ENCODE data around the gene POLD1.
A peak's percentile ranks its signal among the peaks of the same experiment; 100 is the strongest.

Gene POLD1

DNA sequence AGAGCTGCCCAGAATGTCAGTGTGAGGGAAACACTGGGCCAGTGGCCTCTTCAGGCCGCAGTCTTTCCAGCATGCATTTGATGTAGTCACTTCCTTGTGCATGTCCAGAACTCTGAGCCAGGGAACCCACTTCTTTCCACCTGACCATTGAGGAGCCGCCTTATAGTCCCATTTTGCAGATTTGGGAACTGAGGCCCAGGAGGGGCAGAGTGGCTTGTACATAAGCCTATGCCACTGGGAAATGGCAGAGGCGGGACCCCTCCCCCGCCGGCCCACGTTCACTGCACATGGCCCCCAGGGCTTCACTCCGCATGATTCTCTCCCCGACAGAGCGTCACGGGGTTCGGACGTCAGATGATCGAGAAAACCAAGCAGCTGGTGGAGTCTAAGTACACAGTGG is 28.9 kb downstream of the POLD1 start:
- WGBS (ENCODE audit: extremely low coverage, insufficient coverage, insufficient read length): no CpG with 5 or more reads among the region's 13 CpGs
- Histone ChIP-seq H2BK12ac (ENCODE audit: low read length) (no peak overlapping the region), H3K27ac (ENCODE audit: low read depth, low read length) (no peak overlapping the region), H4K8ac (ENCODE audit: low read depth, low read length) (no peak overlapping the region), H4K12ac (ENCODE audit: low read depth, low read length) (no peak overlapping the region), H3K18ac (ENCODE audit: low read length) (no peak overlapping the region), H3K4me2 (ENCODE audit: low read length) (no peak overlapping the region), H3K4ac (ENCODE audit: low read depth, low read length) (no peak overlapping the region), H3K27me3 (ENCODE audit: insufficient read depth, low read length) (no peaks in the 10 kb centered on the region), H2BK5ac (ENCODE audit: low read depth, low read length, poor library complexity) (no peak overlapping the region), H3K14ac (ENCODE audit: low read length) (no peak overlapping the region), H3K9ac (ENCODE audit: low read length) (no peak overlapping the region), H3K79me2 (ENCODE audit: control insufficient read depth, insufficient read depth, low read length, poor library complexity) (no peaks in the 10 kb centered on the region), H2AK5ac (ENCODE audit: low read length) (no peak overlapping the region), H4K91ac (ENCODE audit: low read depth, low read length) (no peak overlapping the region), H2BK120ac (ENCODE audit: insufficient read depth, low read length, poor library complexity) (no peak overlapping the region), H3K9me3 (ENCODE audit: insufficient read depth, low read depth, low read length) (peaks cover 3% of the 10 kb centered on the region), H2AFZ (ENCODE audit: insufficient read depth, low read length, poor library complexity) (no peak overlapping the region), H3K4me1 (ENCODE audit: control insufficient read depth in 1 of 2, insufficient read depth in 2 of 2, low read length in 2 of 2) (no peaks in the 10 kb centered on the region), H3K23ac (ENCODE audit: low read length) (no peak overlapping the region), H3K4me3 (ENCODE audit: low read depth, low read length) (no peak overlapping the region), H3K36me3 (ENCODE audit: control insufficient read depth in 1 of 2, insufficient read depth in 2 of 2, low read length in 2 of 2) (peaks cover 34 to 39% of the 10 kb centered on the region in 2 experiments), H3K79me1 (ENCODE audit: low read length) (no peaks in the 10 kb centered on the region)
- no peak for DNase-seq

DNA sequence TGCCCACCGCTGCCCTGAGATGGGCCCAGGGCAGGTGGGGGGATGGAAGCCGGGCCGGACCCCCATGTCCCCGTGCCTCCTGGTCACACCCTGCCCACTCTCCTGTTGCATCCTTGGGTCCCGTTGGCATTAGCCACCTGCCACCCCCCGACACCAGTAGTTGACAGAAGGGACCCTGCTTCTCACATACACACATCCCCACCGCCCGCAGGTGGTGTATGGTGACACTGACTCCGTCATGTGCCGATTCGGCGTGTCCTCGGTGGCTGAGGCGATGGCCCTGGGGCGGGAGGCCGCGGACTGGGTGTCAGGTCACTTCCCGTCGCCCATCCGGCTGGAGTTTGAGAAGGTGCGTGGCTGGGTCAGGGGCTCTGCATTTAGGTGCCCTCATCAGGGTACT is 29.4 kb downstream of the POLD1 start:
- WGBS (ENCODE audit: extremely low coverage, insufficient coverage, insufficient read length): no CpG with 5 or more reads among the region's 21 CpGs

DNA sequence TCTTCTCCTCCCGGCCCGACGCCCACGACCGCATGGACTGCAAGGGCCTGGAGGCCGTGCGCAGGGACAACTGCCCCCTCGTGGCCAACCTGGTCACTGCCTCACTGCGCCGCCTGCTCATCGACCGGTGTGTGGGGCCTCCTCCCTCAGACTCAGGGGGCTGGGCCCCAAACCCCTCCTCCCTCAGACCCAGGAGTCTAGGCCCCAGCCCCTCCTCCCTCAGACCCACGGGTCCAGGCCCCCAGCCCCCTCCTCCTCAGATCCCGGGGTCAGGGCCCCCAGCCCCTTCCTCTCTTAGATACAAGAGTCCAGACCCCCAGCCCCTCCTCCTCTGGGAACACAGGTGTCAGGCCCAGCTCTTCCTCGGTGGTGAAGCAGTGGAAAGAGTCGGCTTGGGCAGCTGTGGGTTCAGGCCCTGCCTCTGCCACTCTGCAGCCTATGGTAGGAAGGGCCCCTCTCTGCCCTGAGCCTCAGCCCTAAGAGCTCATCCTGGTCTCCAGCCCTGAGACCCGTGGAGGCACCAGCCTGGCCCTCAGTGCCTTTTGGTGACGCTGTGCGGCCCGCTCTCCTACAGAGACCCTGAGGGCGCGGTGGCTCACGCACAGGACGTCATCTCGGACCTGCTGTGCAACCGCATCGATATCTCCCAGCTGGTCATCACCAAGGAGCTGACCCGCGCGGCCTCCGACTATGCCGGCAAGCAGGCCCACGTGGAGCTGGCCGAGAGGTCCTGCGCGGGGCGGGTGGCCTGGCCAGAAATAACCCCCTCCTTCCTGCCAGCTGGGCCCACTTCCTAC is 30.9 kb downstream of the POLD1 start:
- Histone ChIP-seq H3K18ac (ENCODE audit: low read length) (no peak overlapping the region), H3K79me1 (ENCODE audit: low read length) (no peaks in the 10 kb centered on the region), H3K27ac (ENCODE audit: low read depth, low read length) (no peak overlapping the region), H2BK5ac (ENCODE audit: low read depth, low read length, poor library complexity) (no peak overlapping the region), H3K9me3 (ENCODE audit: insufficient read depth, low read depth, low read length) (peaks cover 3% of the 10 kb centered on the region), H3K4me2 (ENCODE audit: low read length) (no peak overlapping the region), H3K4me1 (ENCODE audit: control insufficient read depth in 1 of 2, insufficient read depth in 2 of 2, low read length in 2 of 2) (no peaks in the 10 kb centered on the region), H3K27me3 (ENCODE audit: insufficient read depth, low read length) (peaks cover 2% of the 10 kb centered on the region), H2AK5ac (ENCODE audit: low read length) (no peak overlapping the region), H3K4ac (ENCODE audit: low read depth, low read length) (no peak overlapping the region), H3K23ac (ENCODE audit: low read length) (no peak overlapping the region), H4K12ac (ENCODE audit: low read depth, low read length) (no peak overlapping the region), H3K36me3 (ENCODE audit: control insufficient read depth in 1 of 2, insufficient read depth in 2 of 2, low read length in 2 of 2) (peaks cover 16 to 23% of the 10 kb centered on the region in 2 experiments), H2BK12ac (ENCODE audit: low read length) (no peak overlapping the region), H3K9ac (ENCODE audit: low read length) (no peak overlapping the region), H2BK120ac (ENCODE audit: insufficient read depth, low read length, poor library complexity) (no peak overlapping the region), H3K14ac (ENCODE audit: low read length) (no peak overlapping the region), H4K8ac (ENCODE audit: low read depth, low read length) (no peak overlapping the region), H4K91ac (ENCODE audit: low read depth, low read length) (no peak overlapping the region), H2AFZ (ENCODE audit: insufficient read depth, low read length, poor library complexity) (no peak overlapping the region), H3K79me2 (ENCODE audit: control insufficient read depth, insufficient read depth, low read length, poor library complexity) (no peaks in the 10 kb centered on the region), H3K4me3 (ENCODE audit: low read depth, low read length) (no peak overlapping the region)
- peak; percentile 42 to 76 for DNase-seq
- WGBS (ENCODE audit: extremely low coverage, insufficient coverage, insufficient read length): no CpG with 5 or more reads among the region's 37 CpGs

More for the DNA sequence above, 29.4 kb downstream of the POLD1 start:
- H3K79me1 ChIP-seq (ENCODE audit: low read length): no peaks in the 10 kb centered on the region
- H4K12ac ChIP-seq (ENCODE audit: low read depth, low read length): no peak overlapping the region
- peaks cover 31 to 38% of the 10 kb centered on the region in 2 experiments for H3K36me3 ChIP-seq (ENCODE audit: control insufficient read depth in 1 of 2, insufficient read depth in 2 of 2, low read length in 2 of 2)
- no peak overlapping the region for H3K18ac ChIP-seq (ENCODE audit: low read length)
- H3K4me2 ChIP-seq (ENCODE audit: low read length): no peak overlapping the region
- H2BK5ac ChIP-seq (ENCODE audit: low read depth, low read length, poor library complexity): no peak overlapping the region
- H2AK5ac ChIP-seq (ENCODE audit: low read length): no peak overlapping the region
- no peak overlapping the region for H4K8ac ChIP-seq (ENCODE audit: low read depth, low read length)
- H3K27me3 ChIP-seq (ENCODE audit: insufficient read depth, low read length): no peaks in the 10 kb centered on the region
- H2BK12ac ChIP-seq (ENCODE audit: low read length): no peak overlapping the region
- H3K14ac ChIP-seq (ENCODE audit: low read length): no peak overlapping the region
- H3K4ac ChIP-seq (ENCODE audit: low read depth, low read length): no peak overlapping the region
- no peak overlapping the region for H4K91ac ChIP-seq (ENCODE audit: low read depth, low read length)
- H3K9ac ChIP-seq (ENCODE audit: low read length): no peak overlapping the region
- DNase-seq: no peak
- no peak overlapping the region for H2AFZ ChIP-seq (ENCODE audit: insufficient read depth, low read length, poor library complexity)
- no peak overlapping the region for H2BK120ac ChIP-seq (ENCODE audit: insufficient read depth, low read length, poor library complexity)
- no peak overlapping the region for H3K4me3 ChIP-seq (ENCODE audit: low read depth, low read length)
- no peak overlapping the region for H3K27ac ChIP-seq (ENCODE audit: low read depth, low read length)
- peaks cover 3% of the 10 kb centered on the region for H3K9me3 ChIP-seq (ENCODE audit: insufficient read depth, low read depth, low read length)
- H3K23ac ChIP-seq (ENCODE audit: low read length): no peak overlapping the region
- no peaks in the 10 kb centered on the region for H3K4me1 ChIP-seq (ENCODE audit: control insufficient read depth in 1 of 2, insufficient read depth in 2 of 2, low read length in 2 of 2)
- H3K79me2 ChIP-seq (ENCODE audit: control insufficient read depth, insufficient read depth, low read length, poor library complexity): no peaks in the 10 kb centered on the region

- H3K36me3 ChIP-seq (ENCODE audit: control insufficient read depth in 1 of 2, insufficient read depth in 2 of 2, low read length in 2 of 2): peaks cover 12 to 17% of the 10 kb centered on the region in 2 experiments
- no peak overlapping the region for H3K4ac ChIP-seq (ENCODE audit: low read depth, low read length)
- no peak overlapping the region for H2BK12ac ChIP-seq (ENCODE audit: low read length)
- no peak overlapping the region for H4K91ac ChIP-seq (ENCODE audit: low read depth, low read length)
- no peak overlapping the region for H3K4me2 ChIP-seq (ENCODE audit: low read length)
- no CpG with 5 or more reads among the region's 22 CpGs for WGBS (ENCODE audit: extremely low coverage, insufficient coverage, insufficient read length)
- H4K12ac ChIP-seq (ENCODE audit: low read depth, low read length): no peak overlapping the region
- no peak overlapping the region for H4K8ac ChIP-seq (ENCODE audit: low read depth, low read length)
- H2AFZ ChIP-seq (ENCODE audit: insufficient read depth, low read length, poor library complexity): no peak overlapping the region
- H3K27me3 ChIP-seq (ENCODE audit: insufficient read depth, low read length): peaks cover 2% of the 10 kb centered on the region
- H3K9me3 ChIP-seq (ENCODE audit: insufficient read depth, low read depth, low read length): peaks cover 3% of the 10 kb centered on the region
- H3K4me3 ChIP-seq (ENCODE audit: low read depth, low read length): no peak overlapping the region
- no peak overlapping the region for H2BK5ac ChIP-seq (ENCODE audit: low read depth, low read length, poor library complexity)
- H3K9ac ChIP-seq (ENCODE audit: low read length): no peak overlapping the region
- no peaks in the 10 kb centered on the region for H3K4me1 ChIP-seq (ENCODE audit: control insufficient read depth in 1 of 2, insufficient read depth in 2 of 2, low read length in 2 of 2)
- no peak overlapping the region for H3K27ac ChIP-seq (ENCODE audit: low read depth, low read length)
- no peak overlapping the region for H3K18ac ChIP-seq (ENCODE audit: low read length)
- H3K23ac ChIP-seq (ENCODE audit: low read length): no peak overlapping the region
- no peak for DNase-seq
- H2AK5ac ChIP-seq (ENCODE audit: low read length): no peak overlapping the region
- H3K14ac ChIP-seq (ENCODE audit: low read length): no peak overlapping the region
- H3K79me1 ChIP-seq (ENCODE audit: low read length): no peaks in the 10 kb centered on the region
- H2BK120ac ChIP-seq (ENCODE audit: insufficient read depth, low read length, poor library complexity): no peak overlapping the region
- no peaks in the 10 kb centered on the region for H3K79me2 ChIP-seq (ENCODE audit: control insufficient read depth, insufficient read depth, low read length, poor library complexity)
Observed at GRCh38 chr19:50415661-50416033, 31.5 kb downstream of the POLD1 start.

Data from trophoblast cell (in vitro differentiated cells and primary cell).